Esophagus squamous epithelium (tissue), 4 donors: ENCODE measurements around the gene ZNF296.
"Not testable (repeated sequence)": the region's sequence is repeated elsewhere in the genome, so short reads cannot be mapped to it uniquely, and the experiment has no call there.

Experiments
- CTCF ChIP-seq, 6 experiments: fragments of 450-650 bp in 4 of 6; fragments of 200-600 bp in 2 of 6; sonication (generic) in 2 of 6; IDR thresholded peaks; one replicate each; pipeline ENCODE4 v1.5.1; 2016 to 2019; ENCODE audit warnings: antibody characterized with exemption in 6 of 6, mild to moderate bottlenecking in 4 of 6, moderate library complexity in 4 of 6
- POLR2A ChIP-seq, 4 donors: fragments of 450-650 bp; IDR thresholded peaks; one replicate each; pipeline ENCODE4 v1.6.1; 2017; ENCODE audit warnings: antibody characterized with exemption in 4 of 4, mild to moderate bottlenecking in 4 of 4, moderate library complexity in 3 of 4

GRCh38 chr19:45118591-45119355 lies 42.5 kb upstream of the ZNF296 start:
- TF ChIP-seq CTCF, POLR2A (IDR thresholded peaks at IDR 0.05): not testable (repeated sequence)
